NCI-H1092 (cell line): ENCODE results near the gene KCTD18.
A peak's percentile ranks its signal among the peaks of the same experiment; 100 is the strongest.

Experiments
- DNase-seq: peaks from one replicate; lab custom pipeline; 2025; lab: John Stamatoyannopoulos, UW

Gene KCTD18

GRCh38 chr2:200509612-200510433, at the start of gene KCTD18:
Gene KCTD18, minus strand, starts transcription at chr2:200510068. Its CDS starts 3,052 bp downstream, at chr2:200507016.
- peak; percentile 60 for DNase-seq

- no peak for DNase-seq
These were observed 30.9 kb upstream of the KCTD18 start for GRCh38 chr2:200540793-200541192.

- no peak for DNase-seq
These were observed 28.3 kb upstream of the KCTD18 start for GRCh38 chr2:200538139-200538538.

- DNase-seq: no peak
These were observed 24.7 kb upstream of the KCTD18 start for GRCh38 chr2:200534572-200534971.

GRCh38 chr2:200533754-200534153, 23.9 kb upstream of the KCTD18 start:
- no peak for DNase-seq

- DNase-seq: no peak
These were observed 18.4 kb upstream of the KCTD18 start for GRCh38 chr2:200528228-200528627.

GRCh38 chr2:200525882-200526651, 16.2 kb upstream of the KCTD18 start, which contains the start of gene SGO2:
Gene SGO2, plus strand, starts transcription at chr2:200526207. Its CDS starts 6,769 bp downstream, at chr2:200532976.
- peak; percentile 88 for DNase-seq

DNA sequence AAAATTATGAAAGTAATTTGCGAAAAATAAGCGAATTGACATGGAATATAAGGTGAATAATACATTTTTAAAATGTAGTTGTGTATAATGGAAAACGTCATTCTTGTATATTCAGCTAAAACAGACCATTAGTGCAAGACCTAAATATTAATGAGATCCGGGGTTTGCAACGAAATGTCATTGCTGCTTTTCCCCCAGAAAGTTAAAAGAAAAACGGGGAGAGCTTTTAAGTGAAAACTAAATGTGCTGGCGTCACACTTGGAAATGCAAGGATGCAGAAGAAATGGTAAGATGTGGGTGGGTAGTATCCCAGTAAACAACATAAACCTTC, 15.6 kb upstream of the KCTD18 start:
- no peak for DNase-seq

DNA sequence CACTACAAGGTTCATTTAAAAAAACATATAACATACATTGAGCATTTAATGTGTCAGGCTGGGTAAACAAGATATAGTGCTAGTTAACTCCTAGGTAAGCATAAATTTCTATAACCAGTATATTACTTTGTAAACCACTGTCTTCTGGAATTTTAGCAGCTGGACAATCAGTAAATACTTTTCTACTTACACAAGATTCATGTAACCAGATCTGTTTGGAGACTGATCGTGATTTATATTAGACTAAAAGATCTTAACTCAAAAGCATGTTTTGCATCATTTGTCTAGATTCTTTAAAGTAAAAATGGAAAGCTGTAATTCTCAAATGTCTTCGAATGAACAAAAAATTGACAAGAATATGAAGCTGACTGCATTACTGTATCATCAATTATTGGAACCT, 15.2 kb upstream of the KCTD18 start:
- DNase-seq: no peak

GRCh38 chr2:200523604-200524003, 13.7 kb upstream of the KCTD18 start:
- no peak for DNase-seq

- DNase-seq: no peak
These were observed 13.3 kb upstream of the KCTD18 start for GRCh38 chr2:200523158-200523557.

DNA sequence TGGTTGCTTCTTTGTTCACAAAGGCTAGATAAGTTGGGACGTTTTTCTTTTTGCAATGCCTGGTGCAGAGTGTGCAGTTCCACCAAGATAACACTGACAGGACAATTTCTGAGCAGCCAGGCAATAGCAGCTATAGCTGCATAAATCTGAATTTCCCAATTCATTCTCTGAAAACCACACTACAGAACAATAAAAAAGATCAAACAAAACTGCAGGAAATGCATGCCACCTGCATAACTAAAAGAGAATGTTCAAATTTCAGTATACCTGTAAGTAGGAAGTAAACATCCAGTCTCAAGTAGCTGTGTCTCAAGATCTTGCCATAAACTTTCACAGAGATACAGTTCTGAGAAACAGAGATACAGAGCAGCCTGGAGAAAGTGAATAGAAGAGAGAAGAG, 5.3 kb upstream of the KCTD18 start:
- no peak for DNase-seq

- DNase-seq: no peak
These were observed 645 bp downstream of the KCTD18 start for GRCh38 chr2:200509235-200509611.

DNA sequence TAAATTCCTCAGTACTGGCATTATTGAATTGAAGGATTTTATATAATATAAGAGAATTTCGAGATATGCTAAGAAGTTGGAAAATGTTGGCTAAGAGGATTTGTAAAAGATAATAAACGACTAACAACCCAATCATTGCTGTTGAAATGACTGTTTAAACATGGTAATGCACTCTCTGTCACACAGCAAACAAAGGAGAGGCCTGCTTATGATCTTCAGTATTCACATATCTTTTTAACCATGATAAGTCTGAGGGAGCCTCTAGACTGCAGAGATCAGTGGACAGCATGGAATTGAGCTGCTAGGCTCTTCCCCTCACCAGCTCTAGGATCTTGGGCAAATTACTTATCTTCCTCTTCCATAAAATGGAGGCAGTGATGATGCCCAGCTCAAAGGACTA, 2.7 kb downstream of the KCTD18 start:
- DNase-seq: no peak

GRCh38 chr2:200506679-200507078, 3.2 kb downstream of the KCTD18 start:
- no peak for DNase-seq

DNA sequence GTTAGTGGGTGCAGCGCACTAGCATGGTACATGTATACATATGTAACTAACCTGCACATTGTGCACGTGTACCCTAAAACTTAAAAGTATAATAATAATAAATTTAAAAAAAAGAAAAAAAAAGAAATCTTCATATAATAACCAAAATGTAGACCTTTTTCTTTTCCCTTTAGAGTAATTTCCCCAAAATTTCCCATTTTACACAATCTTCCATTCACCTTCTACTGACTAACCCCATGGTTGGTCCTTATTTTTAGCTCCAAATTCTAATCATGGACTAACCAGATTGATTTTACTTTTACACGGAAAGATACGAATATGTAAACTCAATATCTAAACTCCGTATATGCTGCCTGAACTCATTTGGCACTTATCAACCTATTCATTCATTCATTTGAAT, 7.7 kb downstream of the KCTD18 start:
- DNase-seq: no peak

DNA sequence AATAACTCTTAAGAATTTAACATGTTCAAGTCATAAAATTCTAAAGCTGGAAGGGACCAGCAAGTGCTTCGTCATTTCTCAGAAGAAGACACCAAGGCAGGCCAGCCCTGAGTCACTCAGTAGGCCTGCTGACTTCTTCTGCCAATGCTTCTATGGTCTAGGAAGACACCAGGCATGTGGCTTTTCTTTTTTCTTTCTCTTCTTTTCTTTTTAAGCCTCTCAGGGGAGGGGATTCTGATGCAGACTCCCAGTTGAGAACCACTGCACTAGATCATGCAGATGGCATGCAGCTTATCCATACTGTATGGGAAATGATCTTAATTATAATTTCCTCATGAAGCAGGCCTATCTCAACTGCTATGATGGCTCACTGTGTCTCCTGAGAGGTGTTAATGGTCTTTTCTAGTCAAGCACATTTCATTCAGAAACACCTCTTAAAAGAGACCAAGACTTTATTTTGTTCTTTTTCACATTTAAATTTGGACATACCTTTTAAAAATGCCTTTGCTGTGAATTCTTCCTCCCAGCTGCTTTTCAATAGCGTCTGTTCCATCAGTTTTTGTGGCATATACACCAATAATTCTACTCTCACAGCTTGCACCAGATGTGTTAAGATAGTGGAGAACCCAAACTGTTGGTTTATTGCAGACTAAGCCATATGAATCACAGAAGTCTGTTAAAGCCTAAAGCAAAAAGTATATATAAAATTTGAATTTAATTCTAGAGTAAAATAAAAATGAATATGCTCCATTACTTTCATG, 11.3 kb downstream of the KCTD18 start:
- DNase-seq: no peak

DNA sequence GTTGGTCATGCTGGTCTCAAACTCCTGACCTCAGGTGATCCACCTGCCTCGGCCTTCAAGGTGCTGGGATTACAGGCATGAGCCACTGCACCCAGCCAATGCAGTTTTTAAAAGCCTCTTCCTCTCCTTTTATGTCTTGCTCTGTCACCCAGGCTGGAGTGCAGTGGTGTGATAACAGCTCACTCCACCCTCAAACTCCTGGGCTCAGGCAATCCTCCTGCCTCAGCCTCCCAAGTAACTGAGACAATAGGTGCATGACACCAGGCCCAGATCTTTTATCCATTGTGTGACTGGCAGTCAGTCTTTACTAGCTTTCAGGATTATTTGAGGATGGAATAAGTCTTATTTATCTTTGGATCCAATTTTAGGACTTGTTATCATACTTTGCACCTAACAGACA, 13.2 kb downstream of the KCTD18 start:
- DNase-seq: no peak

DNA sequence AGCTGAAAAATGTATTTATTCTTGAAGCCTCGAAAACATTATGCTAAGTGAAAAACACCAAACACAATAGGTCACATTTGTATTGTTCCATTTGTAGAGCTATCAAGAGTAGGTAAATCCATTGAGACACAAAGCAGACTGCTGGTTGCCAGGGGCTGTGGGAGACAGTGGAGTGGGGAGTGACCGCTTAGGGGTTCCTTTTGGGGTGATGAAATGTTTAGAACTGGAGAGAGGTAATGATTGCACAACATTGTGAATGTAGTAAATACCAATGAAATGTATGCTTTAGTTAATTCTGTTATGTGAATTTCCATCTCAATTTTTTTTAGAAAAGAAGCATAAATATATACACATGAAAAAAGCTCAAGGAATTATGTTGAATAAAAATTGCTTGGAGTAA, 15.8 kb downstream of the KCTD18 start:
- no peak for DNase-seq

DNA sequence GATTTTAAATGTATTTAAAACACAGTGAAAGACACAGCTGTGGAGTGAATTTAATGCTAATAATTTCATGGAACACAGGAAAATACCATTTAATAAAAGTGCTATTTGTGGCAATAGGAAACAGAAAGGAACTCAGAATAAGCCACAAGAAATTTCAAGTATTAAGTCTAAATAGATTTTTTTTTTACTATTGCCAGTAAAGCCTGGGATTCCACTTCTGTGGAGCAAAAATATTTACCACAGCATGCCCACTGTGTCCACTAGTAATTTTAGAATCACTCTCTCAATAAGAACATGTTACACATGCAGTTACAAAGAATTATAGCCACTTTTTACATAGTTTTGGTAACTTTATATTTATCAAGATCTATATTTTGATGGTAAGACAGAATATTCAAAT, 17.2 kb downstream of the KCTD18 start:
- DNase-seq: no peak

DNA sequence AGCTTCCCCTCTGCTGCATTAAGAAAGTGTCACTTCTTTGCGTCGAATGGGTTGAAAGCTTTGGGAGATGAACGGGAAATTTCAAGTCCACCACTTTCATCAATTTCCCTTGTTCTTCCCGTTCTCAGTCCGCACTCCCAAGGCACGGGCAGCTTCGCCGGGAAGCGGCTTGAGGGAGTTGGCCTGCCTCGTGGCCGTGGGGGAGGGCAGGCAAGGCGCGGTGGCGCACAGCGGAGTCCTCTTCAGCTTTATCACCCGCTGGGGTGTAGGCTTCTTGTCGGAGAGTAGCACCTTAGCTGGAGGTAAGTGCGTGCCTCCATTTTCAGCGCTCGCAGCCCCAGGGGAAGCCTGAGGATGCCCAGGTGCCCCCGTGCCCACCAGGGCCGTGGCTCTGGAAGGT, 19.9 kb downstream of the KCTD18 start:
- no peak for DNase-seq

- DNase-seq: no peak
These were observed 21.7 kb downstream of the KCTD18 start for GRCh38 chr2:200488169-200488568.

- DNase-seq: no peak
These were observed 23.3 kb downstream of the KCTD18 start for GRCh38 chr2:200486529-200486928.
